HPDE6-E6E7 (cell line): ENCODE results near the gene SETBP1.

Source experiments
- DNase-seq: peaks from one replicate; pipeline ENCODE4 v3.0.0; 2011; ENCODE audit warnings: missing footprints; ENCODE audit errors: extremely low spot score

Gene SETBP1

DNA sequence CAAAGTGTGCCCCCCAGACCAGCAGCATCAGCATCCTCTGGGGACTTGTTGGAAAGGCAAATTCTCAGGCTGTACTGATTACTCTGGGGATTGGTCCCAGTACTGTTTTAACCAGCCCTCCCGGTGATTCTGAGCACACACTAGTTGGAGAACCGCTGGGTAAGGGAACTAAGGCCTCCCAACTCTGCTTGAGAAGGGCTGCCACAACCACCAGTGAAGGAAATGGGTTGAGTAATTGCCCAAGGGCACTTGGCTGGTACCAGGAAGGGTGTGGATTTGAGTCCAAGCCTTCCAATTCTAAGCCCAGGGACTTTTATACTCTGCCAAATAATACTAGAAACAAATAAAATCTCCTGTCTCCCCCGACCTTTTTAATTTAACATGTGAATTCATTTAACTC lies 219.9 kb downstream of the SETBP1 start:
- DNase-seq = no peak

DNA sequence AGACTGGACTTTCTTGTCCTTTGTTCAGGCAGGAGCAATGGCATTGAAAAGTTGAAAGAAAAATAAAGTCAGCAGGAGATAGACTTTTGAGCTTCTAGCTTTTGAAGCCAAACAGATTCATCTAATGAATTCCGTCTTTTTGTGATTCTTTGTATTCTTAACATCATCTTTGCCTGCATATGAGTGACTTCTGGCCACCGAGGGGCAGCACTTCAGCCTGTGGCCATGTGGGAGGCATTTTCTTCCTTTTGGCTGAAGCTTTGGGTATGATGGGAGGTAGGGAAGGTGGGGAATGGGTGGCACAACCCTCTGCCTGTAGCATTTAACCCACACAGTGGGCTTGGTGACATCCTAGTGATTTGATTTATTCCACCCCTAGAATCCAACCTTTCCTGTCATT lies 220.6 kb downstream of the SETBP1 start:
- no peak for DNase-seq

DNA sequence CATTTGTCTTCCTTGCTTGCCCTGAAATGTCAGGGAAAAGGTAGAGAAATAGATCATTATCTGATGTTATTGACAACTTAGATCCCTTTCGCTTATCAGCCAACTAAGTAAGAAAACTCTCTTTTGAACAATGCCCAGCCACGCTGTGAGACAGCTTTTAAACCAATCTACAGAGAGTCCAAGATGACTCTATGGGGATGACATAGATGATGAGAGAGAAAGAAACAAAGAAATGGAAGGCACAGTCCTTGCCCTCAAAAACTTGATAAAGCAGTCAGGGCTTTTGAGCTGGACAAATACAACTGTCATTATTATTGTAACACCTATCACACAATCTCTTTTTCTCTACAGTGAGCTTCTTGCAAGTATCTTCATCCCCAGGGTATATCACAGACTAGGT lies 222.6 kb downstream of the SETBP1 start:
- no peak for DNase-seq

- no peak for DNase-seq
These were observed 224.1 kb downstream of the SETBP1 start for GRCh38 chr18:44904768-44905167.

GRCh38 chr18:44909191-44909719 lies 228.6 kb downstream of the SETBP1 start:
- DNase-seq = no peak

DNA sequence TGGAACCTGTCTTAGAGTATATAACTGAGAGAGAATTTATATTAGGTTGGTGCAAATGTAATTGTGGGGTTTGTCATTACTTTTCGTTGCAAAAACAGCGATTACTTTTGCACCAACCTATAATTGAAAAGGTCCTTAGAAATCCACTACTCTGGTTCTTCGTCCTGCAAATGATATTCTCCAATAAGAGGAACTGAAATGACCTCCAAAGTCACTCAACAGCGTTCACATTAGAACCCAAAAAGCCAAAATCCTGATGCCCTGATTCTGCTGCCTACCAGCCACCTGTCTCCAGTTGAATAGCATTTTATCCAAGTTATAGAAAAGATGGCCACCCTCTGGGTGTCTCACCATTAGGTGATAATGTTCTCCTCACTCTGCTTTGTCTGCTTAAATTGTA lies 230.6 kb downstream of the SETBP1 start:
- DNase-seq = no peak

DNA sequence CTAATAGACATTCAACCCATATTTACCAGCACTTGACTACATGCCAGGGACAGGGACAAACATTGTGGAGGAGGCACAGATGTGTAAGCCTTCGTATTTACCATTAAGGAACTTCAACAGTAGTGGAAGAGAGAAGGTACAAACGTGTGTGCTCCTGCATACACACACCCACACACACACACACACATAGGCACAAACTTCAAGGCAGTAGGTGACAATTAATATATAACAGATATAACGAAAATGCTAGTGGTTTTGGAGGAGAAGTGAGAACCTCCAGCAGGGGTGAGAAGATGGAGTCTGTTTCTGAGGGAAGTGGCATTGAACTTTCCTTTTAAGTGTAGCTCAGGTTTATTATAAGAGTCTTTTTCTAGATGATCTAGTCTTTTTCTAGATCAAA lies 231.1 kb downstream of the SETBP1 start:
- no peak for DNase-seq

DNA sequence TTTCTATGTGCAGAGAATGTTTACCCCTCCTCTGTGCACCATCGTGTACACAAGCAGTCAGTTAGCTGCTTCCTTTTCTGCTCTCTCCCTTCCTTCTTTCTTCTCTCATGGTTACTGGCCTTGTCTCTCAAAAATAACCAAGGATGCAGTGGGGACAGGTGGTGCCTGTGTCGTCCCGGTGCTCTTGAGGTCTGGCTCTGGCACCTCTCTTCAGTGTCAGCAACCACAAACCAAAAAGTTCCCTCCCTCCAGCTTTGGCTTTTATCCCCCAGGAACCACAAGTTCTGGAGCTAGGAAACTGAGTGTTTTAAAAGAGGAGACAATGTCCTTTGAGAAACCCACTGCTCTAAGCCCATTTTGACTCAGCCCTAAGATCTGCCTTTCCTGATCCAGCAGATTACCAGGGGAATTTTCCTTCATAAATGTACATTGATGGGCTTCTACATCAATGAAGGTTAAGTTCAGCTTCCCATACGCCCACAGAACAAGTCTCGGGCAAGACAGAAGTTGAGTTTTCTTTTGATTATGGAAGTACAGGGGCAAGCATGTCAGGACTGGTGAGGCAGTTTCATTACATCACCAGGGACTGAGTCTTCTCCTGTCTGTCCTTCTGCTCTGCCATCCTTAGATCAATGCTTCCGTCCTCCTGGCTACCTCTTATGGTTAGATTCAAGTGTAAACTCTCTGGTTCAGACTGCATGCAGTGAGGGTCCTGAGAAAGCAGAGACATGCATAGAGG lies 232.2 kb downstream of the SETBP1 start:
- no peak for DNase-seq

DNA sequence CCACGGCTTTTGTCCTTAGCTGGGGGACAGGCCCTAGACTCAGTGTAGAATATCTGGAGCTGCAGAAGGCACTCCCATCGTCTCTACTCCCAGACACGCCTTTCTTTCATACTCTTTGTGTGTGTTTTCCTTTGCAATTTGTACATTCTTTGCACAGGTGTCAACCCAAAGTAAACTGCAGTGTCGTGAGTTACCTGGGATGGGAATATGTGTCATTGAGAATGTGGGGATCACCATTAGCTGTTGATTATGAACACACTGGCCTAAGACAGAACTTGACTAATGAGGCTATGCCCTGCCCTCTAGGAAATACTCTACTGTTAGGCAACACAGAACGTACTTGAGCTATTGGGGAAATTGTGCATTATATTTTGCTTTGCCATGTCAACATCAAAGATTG lies 233.3 kb downstream of the SETBP1 start:
- DNase-seq = no peak

DNA sequence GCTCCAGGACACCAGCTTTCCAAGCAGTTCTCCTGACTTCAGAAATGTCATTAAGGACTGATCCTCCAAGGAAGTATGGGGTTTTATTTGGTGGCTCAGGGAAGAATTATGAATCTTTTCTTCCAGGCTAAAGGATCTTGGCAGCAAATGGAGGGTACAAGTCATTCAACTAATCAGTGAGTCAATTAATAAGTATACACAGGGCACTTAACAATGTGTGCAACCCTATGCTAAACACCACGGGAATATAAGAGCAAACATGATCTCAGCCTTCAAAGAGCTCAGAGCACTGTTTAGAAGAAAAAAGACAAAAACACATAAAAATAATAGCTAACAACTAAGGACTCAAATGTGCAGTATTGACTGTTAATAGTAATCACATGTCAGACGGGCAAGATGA lies 234.5 kb downstream of the SETBP1 start:
- DNase-seq = no peak

GRCh38 chr18:44915661-44916060 lies 235.0 kb downstream of the SETBP1 start:
- no peak for DNase-seq

GRCh38 chr18:44916429-44917207 lies 235.9 kb downstream of the SETBP1 start:
- no peak for DNase-seq

DNA sequence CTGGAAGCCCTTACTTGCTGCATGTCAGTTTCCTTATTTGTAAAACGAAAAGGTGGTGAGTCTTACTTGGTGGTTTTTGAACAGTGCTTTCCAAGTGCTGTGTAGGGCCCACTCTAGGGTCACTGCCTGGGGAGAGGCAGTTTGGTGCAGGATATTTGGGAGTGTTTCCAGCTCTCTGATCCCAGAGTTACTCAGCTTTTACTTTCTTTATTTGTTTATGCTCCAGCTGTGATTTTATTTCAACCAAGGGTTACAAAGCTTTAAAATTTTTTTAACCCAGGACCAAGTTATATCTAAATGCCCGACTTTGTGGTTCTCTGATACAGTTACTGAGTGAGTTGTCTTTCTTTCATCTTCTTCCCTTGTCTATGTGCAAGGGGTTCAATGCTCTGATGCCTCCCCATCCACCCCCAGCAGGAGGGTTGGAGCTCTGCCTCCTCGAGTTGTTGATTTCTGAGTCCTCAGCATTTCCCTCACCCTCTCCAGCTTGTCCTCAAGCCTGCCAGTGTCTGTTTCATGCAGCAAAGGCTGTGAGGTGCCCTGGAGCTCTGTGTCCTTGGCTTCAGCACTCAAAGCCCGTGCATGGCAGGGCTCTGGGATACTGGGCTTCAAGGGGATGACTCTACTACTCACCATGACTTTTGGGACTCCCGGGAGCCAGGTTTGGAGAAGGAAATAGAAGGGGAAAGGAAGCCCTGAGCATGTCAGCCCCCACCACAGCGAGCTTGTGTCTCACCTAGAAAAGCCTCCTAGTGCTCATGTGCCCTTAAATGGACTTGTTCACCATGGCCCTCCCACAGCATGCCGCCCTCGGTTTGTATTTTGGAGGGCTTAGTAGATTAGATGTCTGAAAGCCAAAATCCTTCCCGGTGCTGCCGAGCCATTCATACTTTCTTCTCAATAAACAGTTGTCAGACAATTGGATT lies 236.8 kb downstream of the SETBP1 start:
- DNase-seq = no peak

DNA sequence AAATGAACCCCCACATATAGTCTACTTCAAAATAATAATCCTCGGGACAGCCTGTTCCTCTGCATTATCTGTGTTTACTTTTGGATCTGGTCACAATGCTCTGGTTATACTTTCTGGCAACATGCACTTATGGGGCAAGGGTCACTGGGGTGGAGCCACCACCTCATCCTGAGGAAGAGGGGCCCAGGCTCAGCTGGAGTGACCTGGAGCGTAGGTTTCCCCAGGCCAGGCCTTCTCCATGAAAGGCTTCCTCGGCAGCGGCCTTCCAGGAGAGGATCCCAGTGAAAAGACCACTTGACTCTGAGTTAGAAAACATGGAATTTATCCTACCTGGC lies 237.4 kb downstream of the SETBP1 start:
- DNase-seq = no peak

DNA sequence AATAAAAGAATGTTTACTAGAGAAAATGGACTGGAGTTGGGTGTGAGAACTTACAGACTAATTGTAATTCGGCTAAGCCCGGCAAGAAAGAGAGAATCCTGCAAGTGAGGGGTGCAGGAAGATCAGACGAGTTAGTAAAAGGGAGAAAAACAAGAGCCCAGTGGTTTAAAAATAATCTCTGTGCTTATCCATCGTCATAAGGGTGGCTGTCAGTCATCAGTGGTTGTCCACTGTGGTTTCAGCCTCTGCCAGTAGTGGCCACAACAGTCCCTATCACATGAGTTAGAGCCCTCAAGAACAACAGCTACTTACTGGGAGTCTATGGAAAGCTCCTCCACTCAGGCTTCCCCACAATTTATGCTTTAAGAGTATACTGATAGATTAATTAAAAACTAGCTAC lies 239.8 kb downstream of the SETBP1 start:
- no peak for DNase-seq

DNA sequence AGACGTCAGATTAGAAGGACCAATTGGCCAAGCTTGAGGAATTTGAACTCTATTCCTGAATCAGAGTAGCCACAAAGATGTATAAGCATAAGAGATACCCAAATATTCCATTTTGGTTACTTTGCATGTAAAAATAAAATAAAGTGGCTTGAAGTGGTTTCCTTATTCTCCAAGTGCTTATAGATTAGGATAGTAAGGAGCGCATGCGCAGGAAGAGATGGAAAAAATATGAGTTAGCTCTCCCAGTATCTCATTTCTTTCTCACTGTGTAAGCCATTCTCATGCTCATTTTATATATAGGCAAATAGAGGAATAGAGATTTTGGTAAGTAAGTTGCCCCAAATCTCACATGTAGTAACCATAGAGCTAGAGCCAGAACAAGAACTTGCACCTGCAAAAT lies 241.3 kb downstream of the SETBP1 start:
- DNase-seq = no peak

- DNase-seq = no peak
These were observed 242.3 kb downstream of the SETBP1 start for GRCh38 chr18:44922968-44923367.

- no peak for DNase-seq
These were observed 244.3 kb downstream of the SETBP1 start for GRCh38 chr18:44924785-44925499.

DNA sequence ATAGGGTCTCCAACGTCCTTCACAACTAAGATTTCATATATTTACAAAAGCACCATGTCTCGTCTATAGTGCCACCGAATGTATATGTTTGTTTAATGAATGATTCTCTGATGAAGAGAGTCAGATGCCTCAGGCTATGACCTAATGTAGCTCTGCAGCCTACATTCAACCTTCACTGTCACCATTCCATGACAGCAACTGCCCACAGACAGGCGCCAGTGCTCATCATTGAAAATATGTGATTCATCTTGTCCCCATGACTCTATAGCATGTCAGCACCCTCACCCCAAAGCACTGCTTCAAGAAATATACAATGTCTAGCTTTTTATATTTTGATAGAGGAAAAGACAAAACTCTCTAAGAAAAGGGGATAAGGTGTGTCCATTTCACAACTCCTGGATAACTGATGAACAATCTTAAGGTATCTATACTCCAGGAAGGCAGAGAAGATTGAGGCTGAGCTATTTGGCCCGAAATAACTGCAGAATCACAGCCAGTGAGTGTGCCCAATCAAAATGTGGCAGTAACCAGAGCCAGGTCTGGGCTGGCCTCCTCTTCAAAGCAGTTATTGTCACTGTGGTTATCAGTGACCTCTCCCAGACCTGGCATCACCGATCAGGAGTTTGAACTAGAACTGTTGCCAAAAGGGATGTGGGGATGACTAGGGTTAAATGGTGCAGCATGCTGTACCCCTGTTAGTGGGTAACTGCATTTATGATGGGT lies 246.6 kb downstream of the SETBP1 start:
- no peak for DNase-seq

DNA sequence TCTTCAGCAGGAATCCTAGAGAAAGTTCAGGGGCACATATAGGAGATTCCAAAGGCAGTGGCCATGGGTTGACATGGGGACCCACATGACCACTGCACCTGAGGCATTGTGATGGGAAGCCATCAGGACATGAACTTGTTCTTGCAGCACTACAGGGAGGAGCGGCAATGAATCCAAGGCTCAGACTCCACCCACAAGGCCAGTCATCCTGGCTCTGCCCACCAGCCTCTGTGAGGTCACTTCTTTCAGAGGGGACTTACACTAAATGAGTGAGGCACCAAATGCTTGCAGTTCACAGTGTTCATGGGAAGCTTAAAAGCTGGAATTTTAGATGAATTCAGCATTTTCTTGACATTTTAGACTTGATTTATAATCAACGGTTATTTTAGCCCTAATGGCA lies 254.2 kb downstream of the SETBP1 start:
- DNase-seq = no peak

GRCh38 chr18:44935455-44935854 lies 254.8 kb downstream of the SETBP1 start:
- DNase-seq = no peak
